AG09319 (cell line): Measurements from ENCODE around the gene RHBDL1.
A peak's percentile ranks its signal among the peaks of the same experiment; 100 is the strongest.

Experiments used
- DNase-seq: peaks from one replicate; pipeline ENCODE4 v3.0.0-alpha.2; 2010; ENCODE audit warnings: low read depth; ENCODE audit errors: extremely low read depth
- CTCF ChIP-seq: IDR thresholded peaks from 2 replicates; pipeline ENCODE4 v1.5.1; 2011; ENCODE audit warnings: low read depth, mild to moderate bottlenecking, inconsistent platforms, low read length, moderate library complexity

RHBDL1 gene

GRCh38 chr16:717450-718245 lies 42.2 kb downstream of the RHBDL1 start:
- TF ChIP-seq CTCF = no peak
- DNase-seq = no peak

GRCh38 chr16:718389-718788 lies 42.9 kb downstream of the RHBDL1 start:
- DNase-seq = no peak
- TF ChIP-seq CTCF = no peak

- no peak for DNase-seq
- TF ChIP-seq CTCF = no peak
These were observed 43.5 kb downstream of the RHBDL1 start for GRCh38 chr16:718922-719321.

- no peak for DNase-seq
- peak; percentile 17 for TF ChIP-seq CTCF
These were observed 44.5 kb downstream of the RHBDL1 start for GRCh38 chr16:719815-720446.

- TF ChIP-seq CTCF = peak; percentile 21
- DNase-seq = no peak
These were observed 45.0 kb downstream of the RHBDL1 start for GRCh38 chr16:720447-720989.

GRCh38 chr16:720990-721764 lies 45.7 kb downstream of the RHBDL1 start, which contains the start of gene ANTKMT:
Gene ANTKMT, plus strand, starts transcription at chr16:721146. Its CDS starts 129 bp downstream, at chr16:721275.
- no peak for TF ChIP-seq CTCF
- no peak for DNase-seq
